Bladder microvascular endothelial cell (primary cell): ENCODE measurements around the gene ZNF592. TPM values are rescaled to one million over a fixed set of nuclear protein-coding genes. Genes with fewer than 3 reads are reported as not detected.

Source experiments
- total RNA-seq: library from RNA; depleted of rRNA; stranded (reverse); fragments of >200 nt; gene quantifications from 2 replicates; pipeline ENCODE4 v1.2.3, GENCODE V29; 2014

Gene ZNF592
- 2.6 and 9.3 TPM in 2 replicates for total RNA-seq

GRCh38 chr15:84748274-84749110, at the start of gene ZNF592:
Gene ZNF592, plus strand, starts transcription at chr15:84748592. Its CDS starts 34,084 bp downstream, at chr15:84782676.

GRCh38 chr15:84716036-84716732, 32.2 kb upstream of the ZNF592 start, which contains the start of gene SEC11A:
Gene SEC11A, minus strand, starts transcription at chr15:84716139. Its CDS starts 64 bp downstream, at chr15:84716075.

GRCh38 chr15:84816694-84817465, 68.5 kb downstream of the ZNF592 start, which contains the start of gene ALPK3:
Gene ALPK3, plus strand, starts transcription at chr15:84817356. Its CDS starts 97 bp downstream, at chr15:84817453.

Other genes starting within 250 kb of the ZNF592 start
- gene ZSCAN2, start 147.6 kb upstream of the ZNF592 start, total RNA-seq: 10.5 and 18.3 TPM in 2 replicates
- gene WDR73, start 94.3 kb upstream of the ZNF592 start, total RNA-seq: 12.6 and 25.7 TPM in 2 replicates
- gene NMB, start 90.4 kb upstream of the ZNF592 start, total RNA-seq: 2.4 and 3.4 TPM in 2 replicates
- 195 and 260 TPM in 2 replicates for gene SEC11A, start 32.5 kb upstream of the ZNF592 start, total RNA-seq
- 9.4 and 104 TPM in 2 replicates for gene ALPK3, start 68.8 kb downstream of the ZNF592 start, total RNA-seq
- gene SLC28A1, start 136.1 kb downstream of the ZNF592 start, total RNA-seq: not detected in 2 replicates
- gene PDE8A, start 233.3 kb downstream of the ZNF592 start, total RNA-seq: 27.5 and 70.8 TPM in 2 replicates